Body of pancreas (tissue), 4 donors: ENCODE measurements around the gene ZNF275.

ENCODE experiments used
- CTCF ChIP-seq, 7 experiments: fragments of 450-650 bp in 4 of 7; fragments of 200-600 bp in 3 of 7; sonication (generic) in 3 of 7; IDR thresholded peaks; one replicate each; pipeline ENCODE4 v1.5.1; 2016 to 2019; ENCODE audit warnings: antibody characterized with exemption in 7 of 7
- POLR2A ChIP-seq, 3 donors: fragments of 450-650 bp; IDR thresholded peaks; one replicate each; pipeline ENCODE4 v1.6.1; 2016; ENCODE audit warnings: antibody characterized with exemption in 3 of 3, mild to moderate bottlenecking in 2 of 3

GRCh38 chrX:153334654-153335295 lies 822 bp downstream of the ZNF275 start:
- TF ChIP-seq POLR2A (IDR thresholded peaks at IDR 0.05) = no peak
- no peak for TF ChIP-seq CTCF (IDR thresholded peaks at IDR 0.05)
